ENCODE data around the gene RORB. TPM values are rescaled to one million over a fixed set of nuclear protein-coding genes. Genes with fewer than 3 reads are reported as not detected.

The RORB gene
- total RNA-seq, 1 donor from 2014 or later: not detected

GRCh38 chr9:74662674-74663073, 165.5 kb downstream of the RORB start:
- no peak overlapping the region for H3K4me3 Mint-ChIP-seq (ENCODE audit: low read depth)
- H3K27ac Mint-ChIP-seq: no peak overlapping the region
- no peaks in the 10 kb centered on the region for H3K4me1 Mint-ChIP-seq (ENCODE audit: low read depth)
- H3K36me3 Mint-ChIP-seq (ENCODE audit: insufficient read depth): no peaks in the 10 kb centered on the region
- DNase-seq (ENCODE audit: low spot score, unreplicated experiment): no peak
- no peak for TF ChIP-seq CTCF (IDR thresholded peaks at IDR 0.05; ENCODE audit: unreplicated experiment)
- no peaks in the 10 kb centered on the region for H3K27me3 Mint-ChIP-seq
- H3K9me3 Mint-ChIP-seq (ENCODE audit: low read depth): no peaks in the 10 kb centered on the region

GRCh38 chr9:74663439-74663838, 166.3 kb downstream of the RORB start:
- no peak for DNase-seq (ENCODE audit: low spot score, unreplicated experiment)
- no peaks in the 10 kb centered on the region for H3K4me1 Mint-ChIP-seq (ENCODE audit: low read depth)
- TF ChIP-seq CTCF (IDR thresholded peaks at IDR 0.05; ENCODE audit: unreplicated experiment): no peak
- H3K9me3 Mint-ChIP-seq (ENCODE audit: low read depth): no peaks in the 10 kb centered on the region
- no peaks in the 10 kb centered on the region for H3K36me3 Mint-ChIP-seq (ENCODE audit: insufficient read depth)
- no peaks in the 10 kb centered on the region for H3K27me3 Mint-ChIP-seq
- H3K4me3 Mint-ChIP-seq (ENCODE audit: low read depth): no peak overlapping the region
- no peak overlapping the region for H3K27ac Mint-ChIP-seq

- no peak for TF ChIP-seq CTCF (IDR thresholded peaks at IDR 0.05; ENCODE audit: unreplicated experiment)
- Mint-ChIP-seq H3K36me3 (ENCODE audit: insufficient read depth) (no peaks in the 10 kb centered on the region), H3K9me3 (ENCODE audit: low read depth) (no peaks in the 10 kb centered on the region), H3K4me3 (ENCODE audit: low read depth) (no peak overlapping the region), H3K27me3 (no peaks in the 10 kb centered on the region), H3K4me1 (ENCODE audit: low read depth) (no peaks in the 10 kb centered on the region), H3K27ac (no peak overlapping the region)
- DNase-seq (ENCODE audit: low spot score, unreplicated experiment): no peak
These were observed 169.6 kb downstream of the RORB start for GRCh38 chr9:74666625-74667316.

- H3K27ac Mint-ChIP-seq: no peak overlapping the region
- no peaks in the 10 kb centered on the region for H3K4me1 Mint-ChIP-seq (ENCODE audit: low read depth)
- no peaks in the 10 kb centered on the region for H3K36me3 Mint-ChIP-seq (ENCODE audit: insufficient read depth)
- no peak for TF ChIP-seq CTCF (IDR thresholded peaks at IDR 0.05; ENCODE audit: unreplicated experiment)
- no peaks in the 10 kb centered on the region for H3K9me3 Mint-ChIP-seq (ENCODE audit: low read depth)
- no peaks in the 10 kb centered on the region for H3K27me3 Mint-ChIP-seq
- DNase-seq (ENCODE audit: low spot score, unreplicated experiment): no peak
- H3K4me3 Mint-ChIP-seq (ENCODE audit: low read depth): no peak overlapping the region
These were observed 175.1 kb downstream of the RORB start for GRCh38 chr9:74672237-74672636.

- Mint-ChIP-seq H3K36me3 (ENCODE audit: insufficient read depth) (no peaks in the 10 kb centered on the region), H3K4me3 (ENCODE audit: low read depth) (no peak overlapping the region), H3K9me3 (ENCODE audit: low read depth) (no peaks in the 10 kb centered on the region), H3K27ac (no peak overlapping the region), H3K4me1 (ENCODE audit: low read depth) (no peaks in the 10 kb centered on the region), H3K27me3 (no peaks in the 10 kb centered on the region)
- DNase-seq (ENCODE audit: low spot score, unreplicated experiment): no peak
- no peak for TF ChIP-seq CTCF (IDR thresholded peaks at IDR 0.05; ENCODE audit: unreplicated experiment)
These were observed 176.9 kb downstream of the RORB start for GRCh38 chr9:74674077-74674476.

All from progenitor cell of endocrine pancreas (in vitro differentiated cells).